GM12891 (cell line): ENCODE measurements around the gene RAMP3.
"Not testable (repeated sequence)": the region's sequence is repeated elsewhere in the genome, so short reads cannot be mapped to it uniquely, and the experiment has no call there.

Experiments used
- PAX5 ChIP-seq: IDR thresholded peaks from 2 replicates; pipeline ENCODE4 v1.6.1; 2011; ENCODE audit warnings: low read length, moderate library complexity, mild to moderate bottlenecking; ENCODE audit not compliant: insufficient read depth, severe bottlenecking
- POLR2A ChIP-seq: IDR thresholded peaks from 2 replicates; pipeline ENCODE4 v1.6.1; 2011; ENCODE audit warnings: low read depth, low read length, control low read depth
- POLR2AphosphoS5 ChIP-seq: IDR thresholded peaks from 2 replicates; pipeline ENCODE4 v1.6.1; 2011; ENCODE audit warnings: low read depth, low read length, control low read depth
- POU2F2 ChIP-seq: IDR thresholded peaks from 2 replicates; pipeline ENCODE4 v1.6.1; 2011; ENCODE audit warnings: low read depth, mild to moderate bottlenecking, control low read depth, low read length, moderate library complexity
- SPI1 ChIP-seq: IDR thresholded peaks from 2 replicates; pipeline ENCODE4 v1.6.1; 2011; ENCODE audit warnings: low read depth, low read length, control low read depth
- TAF1 ChIP-seq: IDR thresholded peaks from 2 replicates; pipeline ENCODE4 v1.6.1; 2011; ENCODE audit warnings: low read depth, low read length, control low read depth

GRCh38 chr7:45153861-45154260 is 3.7 kb upstream of the RAMP3 start:
- not testable (repeated sequence) for TF ChIP-seq POLR2A, POLR2AphosphoS5, TAF1, POU2F2, SPI1, PAX5
